Hypothalamus (tissue), 51 donors: ENCODE data around the gene CERS2.
A peak's percentile ranks its signal among the peaks of the same experiment; 100 is the strongest.

ENCODE experiments used
- DNase-seq, 51 donors: peaks; one replicate each; lab custom pipeline; 2025; lab: John Stamatoyannopoulos, UW

Gene CERS2

GRCh38 chr1:150974580-150975478 lies at the start of gene CERS2:
CERS2 (minus strand) TSS chr1:150974835; CDS start chr1:150969090, 5,745 bp downstream.
- peak in 48 of 51 donors; percentile 15 to 78 (median 59) for DNase-seq

GRCh38 chr1:151013518-151013917 lies 38.9 kb upstream of the CERS2 start:
- no peak for DNase-seq

GRCh38 chr1:151012684-151013471 lies 38.2 kb upstream of the CERS2 start:
- DNase-seq: no peak

GRCh38 chr1:151011154-151011850 lies 36.7 kb upstream of the CERS2 start:
- DNase-seq: no peak

GRCh38 chr1:151010346-151010726 lies 35.7 kb upstream of the CERS2 start:
- no peak for DNase-seq

GRCh38 chr1:151009674-151010345 lies 35.2 kb upstream of the CERS2 start:
- no peak for DNase-seq

GRCh38 chr1:151009206-151009587 lies 34.6 kb upstream of the CERS2 start:
- peak in 1 of 51 donors; percentile 11 for DNase-seq

GRCh38 chr1:151008244-151009205 lies 33.9 kb upstream of the CERS2 start, which contains the start of gene PRUNE1:
PRUNE1 (plus strand) TSS chr1:151008449; CDS start chr1:151008633, 184 bp downstream.
- peak in 50 of 51 donors; percentile 42 to 97 (median 90) for DNase-seq

- peak in 2 of 51 donors; percentile 30 to 71 for DNase-seq
Observed at GRCh38 chr1:151007853-151008243, 33.2 kb upstream of the CERS2 start.

GRCh38 chr1:151006327-151007052 lies 31.9 kb upstream of the CERS2 start, which contains the start of gene MINDY1:
MINDY1 (minus strand) TSS chr1:151006902; CDS start chr1:151002617, 4,285 bp downstream.
- peak in 48 of 51 donors; percentile 20 to 89 (median 65) for DNase-seq

GRCh38 chr1:151005729-151006319 lies 31.2 kb upstream of the CERS2 start:
- DNase-seq: peak in 3 of 51 donors; percentile 55 to 56 (median 56)

- no peak for DNase-seq
Observed at GRCh38 chr1:151003180-151003579, 28.5 kb upstream of the CERS2 start.

GRCh38 chr1:151002611-151003010 lies 28.0 kb upstream of the CERS2 start:
- no peak for DNase-seq

GRCh38 chr1:151002051-151002450 lies 27.4 kb upstream of the CERS2 start:
- DNase-seq: no peak

- no peak for DNase-seq
Observed at GRCh38 chr1:151001602-151002001, 27.0 kb upstream of the CERS2 start.

GRCh38 chr1:151000408-151000807 lies 25.8 kb upstream of the CERS2 start:
- no peak for DNase-seq

GRCh38 chr1:150999926-151000325 lies 25.3 kb upstream of the CERS2 start:
- no peak for DNase-seq
